ENCODE results near the gene TPGS2.
"Not testable (repeated sequence)": the region's sequence is repeated elsewhere in the genome, so short reads cannot be mapped to it uniquely, and the experiment has no call there.

TPGS2 gene

GRCh38 chr18:36771245-36771644, 57.6 kb downstream of the TPGS2 start:
- DNase-seq = no peak

- DNase-seq = no peak
Observed at GRCh38 chr18:36770315-36770946, 58.4 kb downstream of the TPGS2 start.

- no peak for DNase-seq
Observed at GRCh38 chr18:36769611-36770314, 59.0 kb downstream of the TPGS2 start.

- DNase-seq = no peak
Observed at GRCh38 chr18:36769172-36769571, 59.6 kb downstream of the TPGS2 start.

GRCh38 chr18:36766836-36767235, 62.0 kb downstream of the TPGS2 start:
- no peak for DNase-seq

- DNase-seq = not testable (repeated sequence)
Observed at GRCh38 chr18:36762965-36763364, 65.8 kb downstream of the TPGS2 start.

GRCh38 chr18:36762074-36762473, 66.7 kb downstream of the TPGS2 start:
- no peak for DNase-seq

GRCh38 chr18:36761186-36761698, 67.6 kb downstream of the TPGS2 start:
- no peak for DNase-seq

- DNase-seq = no peak
Observed at GRCh38 chr18:36760598-36760997, 68.2 kb downstream of the TPGS2 start.

GRCh38 chr18:36759167-36759776, 69.5 kb downstream of the TPGS2 start:
- no peak for DNase-seq

GRCh38 chr18:36758623-36759022, 70.2 kb downstream of the TPGS2 start:
- no peak for DNase-seq

- no peak for DNase-seq
Observed at GRCh38 chr18:36757991-36758390, 70.8 kb downstream of the TPGS2 start.

- peak; percentile 41 for DNase-seq
Observed at GRCh38 chr18:36757081-36757480, 71.7 kb downstream of the TPGS2 start.

GRCh38 chr18:36756242-36756641, 72.6 kb downstream of the TPGS2 start:
- DNase-seq = no peak

- no peak for DNase-seq
Observed at GRCh38 chr18:36752929-36753865, 75.6 kb downstream of the TPGS2 start.

- no peak for DNase-seq
Observed at GRCh38 chr18:36745219-36745975, 83.4 kb downstream of the TPGS2 start.

GRCh38 chr18:36744261-36744876, 84.4 kb downstream of the TPGS2 start:
- no peak for DNase-seq
